NCI-H460 (cell line): ENCODE data around the gene ATXN7L1. TPM values are rescaled to one million over a fixed set of nuclear protein-coding genes. Genes with fewer than 3 reads are reported as not detected.
"Not testable (repeated sequence)": the region's sequence is repeated elsewhere in the genome, so short reads cannot be mapped to it uniquely, and the experiment has no call there.

ENCODE experiments used
- DNase-seq: peaks from one replicate; pipeline ENCODE4 v3.0.0-alpha.2; 2016; ENCODE audit warnings: low read depth; ENCODE audit errors: extremely low read depth
- total RNA-seq: library from RNA; depleted of rRNA; stranded (reverse); fragments of >200 nt; shearing (Covaris generic); gene quantifications from 2 replicates; pipeline ENCODE4 v1.2.3, GENCODE V29; 2014

Gene ATXN7L1
- total RNA-seq, 1 experiment from 2014 or later, result 4.9 TPM

- no peak for DNase-seq
Observed at GRCh38 chr7:105806592-105807447, 69.6 kb downstream of the ATXN7L1 start.

GRCh38 chr7:105805447-105806019 is 70.9 kb downstream of the ATXN7L1 start:
- DNase-seq, result no peak

DNA sequence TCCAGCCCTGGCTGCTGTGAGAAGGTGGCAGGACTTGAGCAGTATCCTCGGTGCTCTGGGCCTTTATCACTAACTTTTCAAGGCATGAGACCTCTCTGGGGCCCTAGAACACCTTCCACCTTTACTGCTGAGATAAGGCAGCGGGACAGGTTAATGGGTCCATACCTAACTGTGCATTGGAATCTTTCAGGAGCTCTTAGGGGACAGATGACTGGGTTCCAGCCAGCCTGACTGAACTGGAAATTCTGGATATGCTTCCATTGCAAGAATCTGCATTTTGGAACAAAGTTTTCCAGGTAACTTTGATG is 73.0 kb downstream of the ATXN7L1 start:
- no peak for DNase-seq

GRCh38 chr7:105802604-105803428 is 73.6 kb downstream of the ATXN7L1 start:
- DNase-seq, result no peak

- DNase-seq, result no peak
Observed at GRCh38 chr7:105800849-105801534, 75.4 kb downstream of the ATXN7L1 start.

GRCh38 chr7:105800442-105800841 is 76.0 kb downstream of the ATXN7L1 start:
- no peak for DNase-seq

DNA sequence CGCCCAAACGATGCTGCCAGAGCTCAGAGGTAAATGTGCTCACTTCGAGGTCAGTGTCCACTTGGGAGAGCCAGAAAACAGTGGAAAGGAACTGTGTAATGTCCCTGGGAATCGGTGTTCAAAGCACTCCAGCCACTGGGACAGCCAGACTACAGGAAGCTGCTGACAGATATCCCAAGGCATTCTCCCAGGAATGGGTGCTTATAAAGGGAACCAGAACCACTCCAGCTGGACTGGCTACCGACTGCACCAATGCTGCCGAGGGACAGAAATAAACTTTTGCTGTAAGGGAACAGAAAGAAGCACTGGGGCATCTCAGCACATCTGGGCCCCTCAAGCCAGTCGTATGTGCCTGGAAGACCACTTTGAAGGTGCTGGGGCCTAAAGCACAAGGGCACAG is 76.7 kb downstream of the ATXN7L1 start:
- no peak for DNase-seq

GRCh38 chr7:105799006-105799405 is 77.4 kb downstream of the ATXN7L1 start:
- no peak for DNase-seq

GRCh38 chr7:105797652-105798051 is 78.7 kb downstream of the ATXN7L1 start:
- DNase-seq, result no peak

DNA sequence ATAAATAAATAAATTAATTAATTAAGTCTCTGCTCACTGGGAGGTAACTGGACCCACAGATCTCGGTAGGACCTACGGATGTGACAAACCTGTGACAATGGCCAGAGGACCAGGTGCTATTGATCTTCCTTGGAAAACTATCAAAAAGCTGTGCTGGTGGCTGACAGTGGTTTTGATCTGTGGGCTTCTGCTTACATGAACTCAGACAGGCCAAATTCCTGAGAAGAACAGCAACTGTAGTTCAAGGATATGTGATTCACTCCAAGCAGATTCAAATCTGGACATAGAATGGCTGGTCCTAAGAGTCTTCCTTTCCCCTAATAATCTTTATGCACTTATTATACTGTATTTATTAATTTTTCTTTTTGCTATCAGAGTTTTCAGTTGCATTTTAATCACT is 80.0 kb downstream of the ATXN7L1 start:
- no peak for DNase-seq

- no peak for DNase-seq
Observed at GRCh38 chr7:105794741-105795729, 81.4 kb downstream of the ATXN7L1 start.

DNA sequence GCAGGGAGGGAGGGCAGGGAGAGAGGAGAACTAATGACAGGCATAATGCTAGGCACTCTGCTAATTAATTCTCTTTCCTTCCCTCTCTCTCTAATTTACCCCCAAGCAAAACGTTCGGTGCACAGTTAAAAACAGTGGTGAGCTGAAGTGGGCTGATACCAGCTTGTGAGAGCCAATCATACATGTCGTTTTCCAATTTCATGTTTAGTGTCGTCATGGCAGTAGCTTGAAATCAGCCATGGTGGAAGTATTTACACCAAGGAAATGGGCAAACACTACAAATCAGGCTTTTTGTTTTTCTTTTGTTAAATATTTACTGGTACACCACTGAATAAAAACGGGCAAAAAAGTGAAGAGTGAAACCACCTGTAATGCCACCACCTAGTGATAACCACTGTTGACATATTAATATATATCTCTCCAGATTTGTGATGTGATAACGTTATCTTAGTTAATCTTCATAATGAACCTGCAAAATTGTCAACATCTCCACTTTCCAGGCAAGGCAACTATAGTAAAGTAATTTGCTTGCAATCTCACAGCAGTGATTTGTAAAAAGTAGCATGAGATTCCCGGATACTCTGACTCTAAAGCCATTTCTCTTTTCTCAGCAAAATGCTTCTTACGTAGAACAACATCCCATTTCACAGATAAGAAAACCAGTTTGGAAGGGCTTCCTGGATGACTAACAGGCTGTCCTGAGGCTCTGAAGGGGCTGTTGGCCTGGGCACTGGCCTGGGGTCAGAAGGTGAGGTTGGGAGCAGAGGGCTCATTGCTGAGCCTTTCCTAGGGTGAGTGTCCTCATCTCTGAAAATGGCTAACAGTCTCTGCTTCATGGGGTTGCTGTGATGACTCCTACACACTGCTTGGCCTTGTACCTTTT is 83.7 kb downstream of the ATXN7L1 start:
- DNase-seq, result no peak

GRCh38 chr7:105791926-105792325 is 84.5 kb downstream of the ATXN7L1 start:
- DNase-seq, result no peak

GRCh38 chr7:105790996-105791395 is 85.4 kb downstream of the ATXN7L1 start:
- no peak for DNase-seq

DNA sequence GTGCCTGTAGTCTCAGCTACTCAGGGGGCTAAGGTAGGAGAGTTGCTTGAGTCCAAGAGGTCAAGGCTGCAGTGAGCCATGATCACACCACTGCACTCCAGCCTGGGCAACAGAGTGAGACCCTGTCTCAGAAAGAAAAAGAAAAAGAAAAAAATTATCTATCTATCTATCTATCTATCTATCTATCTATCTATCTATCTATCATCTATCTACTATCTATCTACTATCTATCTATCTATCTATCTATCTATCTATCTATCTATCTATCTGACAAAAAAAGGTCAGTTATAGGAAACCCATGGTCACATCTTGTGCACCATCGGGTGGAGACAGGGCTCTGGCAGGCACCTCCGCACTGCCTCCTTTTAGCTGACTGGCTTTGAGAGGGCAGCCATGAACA is 85.9 kb downstream of the ATXN7L1 start:
- DNase-seq, result not testable (repeated sequence)

GRCh38 chr7:105788816-105789349 is 87.5 kb downstream of the ATXN7L1 start:
- no peak for DNase-seq

DNA sequence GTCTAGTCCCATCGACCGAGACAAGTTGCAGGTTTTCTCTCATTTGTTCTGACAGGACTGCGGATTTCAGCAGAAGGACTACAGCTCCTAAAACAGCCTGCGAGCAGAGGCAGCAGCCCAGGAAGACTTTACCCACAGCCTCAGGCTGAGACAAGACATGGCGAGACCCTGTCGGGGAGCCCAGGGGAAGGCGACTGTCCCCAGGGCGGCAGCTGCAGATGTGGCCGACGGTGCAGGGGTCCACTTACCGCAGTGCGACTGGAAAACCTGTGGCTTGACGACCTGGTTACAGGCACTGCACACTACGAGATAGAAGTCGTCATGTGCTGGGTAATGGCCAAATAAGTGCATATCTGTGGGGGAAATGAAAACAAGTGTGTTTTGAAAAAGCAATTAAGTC is 88.0 kb downstream of the ATXN7L1 start:
- DNase-seq, result no peak

DNA sequence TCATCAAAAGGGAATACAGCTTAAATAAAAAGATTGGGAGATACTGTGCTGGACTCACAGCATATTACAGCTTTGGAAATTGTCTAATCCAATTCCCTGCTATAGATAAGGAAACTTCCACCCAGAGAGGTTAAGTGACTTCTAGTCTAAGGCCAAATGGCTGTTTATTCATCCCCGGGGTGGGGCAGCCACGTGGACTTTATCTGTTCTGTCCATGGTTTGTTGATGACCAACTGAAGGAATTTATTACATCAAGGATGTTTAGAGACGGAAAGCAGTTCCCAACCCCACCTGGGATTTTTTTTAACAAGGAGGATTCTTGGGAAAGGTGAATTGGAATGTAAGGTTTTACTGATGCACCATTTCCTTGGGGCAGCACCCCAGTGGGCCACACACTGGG is 88.6 kb downstream of the ATXN7L1 start:
- no peak for DNase-seq
